ENCODE measurements around the gene PHRF1. TPM values are rescaled to one million over a fixed set of nuclear protein-coding genes. Genes with fewer than 3 reads are reported as not detected.

Gene PHRF1
- polyA plus RNA-seq, 1 of the 3 experiments (the other 2 are of a cell fraction): 22.7 TPM

DNA sequence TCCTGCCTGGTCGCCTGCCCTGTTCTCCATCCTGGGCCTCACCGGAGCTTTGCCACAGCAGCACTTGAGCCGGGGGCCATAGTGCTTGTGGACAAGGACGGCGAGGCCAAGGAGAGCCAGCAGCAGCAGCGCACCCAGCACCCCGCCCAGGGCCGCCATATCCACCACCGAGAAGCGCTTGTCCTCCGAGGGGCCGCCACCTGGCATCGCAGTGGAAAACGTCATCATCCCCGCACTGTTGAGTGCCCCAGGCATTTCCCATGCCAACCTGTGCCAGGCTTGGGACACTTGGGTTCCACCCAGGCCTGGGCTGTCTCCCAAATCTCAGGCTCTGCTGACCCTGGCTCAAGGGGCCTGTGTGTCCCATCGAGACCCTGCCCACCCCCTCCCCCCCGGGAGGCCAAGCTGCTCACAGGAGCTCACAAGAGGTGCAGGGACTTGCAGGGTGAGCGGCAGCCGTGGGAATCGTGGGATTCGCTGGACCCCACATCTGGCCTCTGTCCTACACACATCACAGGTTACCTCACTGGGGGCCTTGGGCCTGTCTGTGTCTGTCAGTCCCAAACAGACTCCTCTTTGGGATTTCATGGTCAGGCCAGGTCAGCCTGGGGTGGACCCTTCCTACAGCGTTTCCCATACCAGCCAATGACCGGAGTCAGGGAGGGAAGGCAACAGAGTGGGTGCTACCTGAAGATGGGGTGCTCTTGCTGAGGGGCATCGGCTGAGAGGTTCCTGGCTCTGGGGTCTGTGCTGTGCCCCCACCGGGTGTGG, 41.8 kb downstream of the PHRF1 start:
- Histone ChIP-seq H3K27ac (ENCODE audit: low read depth in 2 of 2, low read length in 1 of 2) (no peak overlapping the region), H3K9ac (no peak overlapping the region), H2AFZ (ENCODE audit: low read depth) (no peak overlapping the region), H3K27me3 (ENCODE audit: insufficient read depth) (no peaks in the 10 kb centered on the region), H3F3A (replicated peaks; ENCODE audit: insufficient read depth) (no peaks in the 10 kb centered on the region), H3K4me1 (ENCODE audit: control insufficient read depth in 1 of 2, insufficient read depth in 2 of 2, low read depth in 1 of 2, low read length in 1 of 2) (peaks cover 0 to 14% of the 10 kb centered on the region in 2 experiments; a peak in 1 of 4 replicates), H3K4me2 (no peak overlapping the region), H3K4me3 (ENCODE audit: low read depth in 2 of 2, low read length in 1 of 2) (no peak overlapping the region), H3K9me3 (no peaks in the 10 kb centered on the region), H4K20me1 (ENCODE audit: insufficient read depth) (peaks cover 20% of the 10 kb centered on the region; the same call in 1 of the 2 replicates), H3K79me2 (ENCODE audit: insufficient read depth) (peaks cover 5% of the 10 kb centered on the region; the same call in 1 of the 2 replicates), H3K36me3 (replicated peaks in 1 of 2; ENCODE audit: control insufficient read depth in 1 of 2, insufficient read depth in 2 of 2, low read length in 1 of 2) (peaks cover 0 to 7% of the 10 kb centered on the region in 2 experiments), H3K9me2 (no peaks in the 10 kb centered on the region)
- ChIA-PET CTCF (no interaction called here), POLR2A (no interaction called here)
- 93% methylated on average over 18 of the region's 25 CpGs for WGBS (ENCODE audit: low lambda C conversion rate)
- DNase-seq: no peak
- TF ChIP-seq, protein P1, sequence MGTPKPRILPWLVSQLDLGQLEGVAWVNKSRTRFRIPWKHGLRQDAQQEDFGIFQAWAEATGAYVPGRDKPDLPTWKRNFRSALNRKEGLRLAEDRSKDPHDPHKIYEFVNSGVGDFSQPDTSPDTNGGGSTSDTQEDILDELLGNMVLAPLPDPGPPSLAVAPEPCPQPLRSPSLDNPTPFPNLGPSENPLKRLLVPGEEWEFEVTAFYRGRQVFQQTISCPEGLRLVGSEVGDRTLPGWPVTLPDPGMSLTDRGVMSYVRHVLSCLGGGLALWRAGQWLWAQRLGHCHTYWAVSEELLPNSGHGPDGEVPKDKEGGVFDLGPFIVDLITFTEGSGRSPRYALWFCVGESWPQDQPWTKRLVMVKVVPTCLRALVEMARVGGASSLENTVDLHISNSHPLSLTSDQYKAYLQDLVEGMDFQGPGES (IDR thresholded peaks at IDR 0.05; ENCODE audit: low read depth, low read length): no peak
- TF ChIP-seq, protein P2, sequence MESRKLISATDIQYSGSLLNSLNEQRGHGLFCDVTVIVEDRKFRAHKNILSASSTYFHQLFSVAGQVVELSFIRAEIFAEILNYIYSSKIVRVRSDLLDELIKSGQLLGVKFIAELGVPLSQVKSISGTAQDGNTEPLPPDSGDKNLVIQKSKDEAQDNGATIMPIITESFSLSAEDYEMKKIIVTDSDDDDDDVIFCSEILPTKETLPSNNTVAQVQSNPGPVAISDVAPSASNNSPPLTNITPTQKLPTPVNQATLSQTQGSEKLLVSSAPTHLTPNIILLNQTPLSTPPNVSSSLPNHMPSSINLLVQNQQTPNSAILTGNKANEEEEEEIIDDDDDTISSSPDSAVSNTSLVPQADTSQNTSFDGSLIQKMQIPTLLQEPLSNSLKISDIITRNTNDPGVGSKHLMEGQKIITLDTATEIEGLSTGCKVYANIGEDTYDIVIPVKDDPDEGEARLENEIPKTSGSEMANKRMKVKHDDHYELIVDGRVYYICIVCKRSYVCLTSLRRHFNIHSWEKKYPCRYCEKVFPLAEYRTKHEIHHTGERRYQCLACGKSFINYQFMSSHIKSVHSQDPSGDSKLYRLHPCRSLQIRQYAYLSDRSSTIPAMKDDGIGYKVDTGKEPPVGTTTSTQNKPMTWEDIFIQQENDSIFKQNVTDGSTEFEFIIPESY (IDR thresholded peaks at IDR 0.05; ENCODE audit: borderline replicate concordance, low read depth): no peak
- TF ChIP-seq, protein P3, sequence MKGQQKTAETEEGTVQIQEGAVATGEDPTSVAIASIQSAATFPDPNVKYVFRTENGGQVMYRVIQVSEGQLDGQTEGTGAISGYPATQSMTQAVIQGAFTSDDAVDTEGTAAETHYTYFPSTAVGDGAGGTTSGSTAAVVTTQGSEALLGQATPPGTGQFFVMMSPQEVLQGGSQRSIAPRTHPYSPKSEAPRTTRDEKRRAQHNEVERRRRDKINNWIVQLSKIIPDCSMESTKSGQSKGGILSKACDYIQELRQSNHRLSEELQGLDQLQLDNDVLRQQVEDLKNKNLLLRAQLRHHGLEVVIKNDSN (IDR thresholded peaks at IDR 0.05; ENCODE audit: borderline replicate concordance, low read depth): no peak
- no peak for TF ChIP-seq FOXM1 (IDR thresholded peaks at IDR 0.05; ENCODE audit: low read depth)
- TF ChIP-seq MXI1 (IDR thresholded peaks at IDR 0.05; ENCODE audit: low read depth, low read length): no peak

DNA sequence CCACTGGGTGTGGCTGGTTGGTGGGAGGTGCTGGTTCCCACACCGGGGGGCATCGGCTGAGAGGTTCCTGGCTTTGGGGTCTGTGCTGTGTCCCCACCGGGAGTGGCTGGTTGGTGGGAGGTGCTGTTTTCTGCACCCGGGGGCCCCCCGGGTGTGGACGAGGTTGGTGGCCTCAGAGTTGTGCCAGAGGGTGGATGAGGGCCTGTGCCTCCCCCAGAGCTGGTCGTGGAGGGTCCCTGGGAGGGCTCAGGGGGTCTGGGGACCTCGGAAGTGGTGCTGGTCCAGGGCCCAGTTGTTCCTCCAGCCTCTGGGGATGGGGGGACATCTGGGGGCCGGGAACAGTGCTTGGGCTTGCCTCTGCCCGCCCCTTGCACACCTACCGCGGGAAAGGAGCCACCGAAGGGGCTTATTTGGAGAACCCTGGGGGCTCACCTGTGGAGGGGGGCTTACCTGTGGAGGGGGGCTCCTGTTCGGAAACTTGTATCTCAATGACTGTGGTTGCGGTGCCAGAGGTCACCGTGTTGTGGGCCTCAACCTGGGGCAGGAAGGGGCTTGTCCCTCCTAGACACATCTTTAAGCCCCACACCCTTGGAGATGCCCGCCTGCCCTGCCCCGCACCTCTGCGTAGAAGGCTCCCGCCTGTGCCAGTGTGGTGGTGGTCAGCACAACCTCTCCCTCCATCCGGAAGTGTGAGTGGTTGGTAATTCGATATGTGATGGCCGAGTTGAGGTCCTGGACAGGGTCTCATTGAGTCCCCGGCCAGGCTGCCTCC, 42.8 kb downstream of the PHRF1 start:
- Histone ChIP-seq H3K27ac (ENCODE audit: low read depth in 2 of 2, low read length in 1 of 2) (no peak overlapping the region), H3K9me3 (no peaks in the 10 kb centered on the region), H3K4me1 (ENCODE audit: control insufficient read depth in 1 of 2, insufficient read depth in 2 of 2, low read depth in 1 of 2, low read length in 1 of 2) (peaks cover 0 to 13% of the 10 kb centered on the region in 2 experiments; a peak in 1 of 4 replicates), H3F3A (replicated peaks; ENCODE audit: insufficient read depth) (no peaks in the 10 kb centered on the region), H4K20me1 (ENCODE audit: insufficient read depth) (0 out of 2 replicates have a peak, but pooled peaks cover 13% of the 10 kb centered on the region), H3K4me3 (ENCODE audit: low read depth in 2 of 2, low read length in 1 of 2) (no peak overlapping the region), H3K9me2 (no peaks in the 10 kb centered on the region), H3K36me3 (replicated peaks in 1 of 2; ENCODE audit: control insufficient read depth in 1 of 2, insufficient read depth in 2 of 2, low read length in 1 of 2) (peaks cover 0 to 5% of the 10 kb centered on the region in 2 experiments), H3K27me3 (ENCODE audit: insufficient read depth) (no peaks in the 10 kb centered on the region), H3K9ac (no peak overlapping the region), H3K79me2 (ENCODE audit: insufficient read depth) (peaks cover 5% of the 10 kb centered on the region; the same call in 1 of the 2 replicates), H2AFZ (ENCODE audit: low read depth) (no peak overlapping the region), H3K4me2 (no peak overlapping the region)
- ChIA-PET CTCF (no interaction called here), POLR2A (no interaction called here)
- no peak for TF ChIP-seq YY1 (IDR thresholded peaks at IDR 0.05; ENCODE audit: low read depth)
- TF ChIP-seq EZH2phosphoT487 (IDR thresholded peaks at IDR 0.05; ENCODE audit: borderline replicate concordance, low read depth): no peak
- TF ChIP-seq RCOR1 (IDR thresholded peaks at IDR 0.05; ENCODE audit: low read length): no peak
- TF ChIP-seq MXI1 (IDR thresholded peaks at IDR 0.05; ENCODE audit: low read depth, low read length): no peak
- no peak for TF ChIP-seq NRF1 (IDR thresholded peaks at IDR 0.05; ENCODE audit: low read depth, low read length)
- TF ChIP-seq TCF12 (IDR thresholded peaks at IDR 0.05): no peak
- TF ChIP-seq FOSL2 (IDR thresholded peaks at IDR 0.05; ENCODE audit: borderline replicate concordance, low read depth): no peak
- TF ChIP-seq, protein P2 (IDR thresholded peaks at IDR 0.05; ENCODE audit: borderline replicate concordance, low read depth): no peak
- TF ChIP-seq TAF1 (IDR thresholded peaks at IDR 0.05; ENCODE audit: borderline replicate concordance, low read depth, low read length): no peak
- no peak for TF ChIP-seq JUND (IDR thresholded peaks at IDR 0.05)
- TF ChIP-seq ELF1 (IDR thresholded peaks at IDR 0.05): no peak
- no peak for TF ChIP-seq POLR2AphosphoS5 (IDR thresholded peaks at IDR 0.05; ENCODE audit: low read depth, low read length)
- TF ChIP-seq CHD2 (IDR thresholded peaks at IDR 0.05; ENCODE audit: low read length, partially characterized antibody): no peak
- 100% methylated on average over 8 of the region's 24 CpGs for WGBS (ENCODE audit: low lambda C conversion rate)
- DNase-seq: no peak
